ENCODE results near the gene PSTPIP1.

The PSTPIP1 gene

GRCh38 chr15:77020348-77021087 is 25.6 kb downstream of the PSTPIP1 start:
- DNase-seq: no peak

- no peak for DNase-seq
Measured at GRCh38 chr15:77021088-77021481, 26.2 kb downstream of the PSTPIP1 start.

GRCh38 chr15:77021803-77022381 is 27.0 kb downstream of the PSTPIP1 start:
- peak; percentile 81 for DNase-seq

- no peak for DNase-seq
Measured at GRCh38 chr15:77022646-77023575, 28.0 kb downstream of the PSTPIP1 start.

- DNase-seq: no peak
Measured at GRCh38 chr15:77023576-77024272, 28.8 kb downstream of the PSTPIP1 start.

GRCh38 chr15:77024273-77025082 is 29.6 kb downstream of the PSTPIP1 start:
- DNase-seq: peak; percentile 91

GRCh38 chr15:77025083-77025901 is 30.4 kb downstream of the PSTPIP1 start:
- DNase-seq: peak; percentile 49

- DNase-seq: peak; percentile 50
Measured at GRCh38 chr15:77025941-77026411, 31.1 kb downstream of the PSTPIP1 start.

GRCh38 chr15:77026501-77027110 is 31.7 kb downstream of the PSTPIP1 start:
- peak; percentile 49 for DNase-seq

GRCh38 chr15:77027111-77027696 is 32.3 kb downstream of the PSTPIP1 start:
- no peak for DNase-seq

- no peak for DNase-seq
Measured at GRCh38 chr15:77027697-77028450, 32.9 kb downstream of the PSTPIP1 start.

GRCh38 chr15:77028451-77029165 is 33.7 kb downstream of the PSTPIP1 start:
- no peak for DNase-seq

- DNase-seq: no peak
Measured at GRCh38 chr15:77029166-77030047, 34.5 kb downstream of the PSTPIP1 start.

- DNase-seq: no peak
Measured at GRCh38 chr15:77030048-77030927, 35.4 kb downstream of the PSTPIP1 start.

- no peak for DNase-seq
Measured at GRCh38 chr15:77030928-77031375, 36.0 kb downstream of the PSTPIP1 start.

GRCh38 chr15:77031376-77032050 is 36.6 kb downstream of the PSTPIP1 start:
- peak; percentile 68 for DNase-seq

All from activated CD8-positive, alpha-beta memory T cell treated with anti-CD3 and anti-CD28 coated beads for 24 hours (primary cell).